Fibroblast of lung (primary cell): Measurements from ENCODE around the gene RMND5A.

Source experiments
- EZH2 ChIP-seq: IDR thresholded peaks from 2 replicates; pipeline ENCODE4 v1.5.1; 2012; ENCODE audit warnings: low read length, control low read depth, mild to moderate bottlenecking; ENCODE audit errors: missing control alignments
- TF ChIP-seq, protein P1 (sequence below), 2 donors: IDR thresholded peaks in 1 of 2; conservative IDR thresholded peaks in 1 of 2; 1 replicate in 1 of 2; 2 replicates in 1 of 2; pipeline ENCODE4 v1.5.1; 2011 to 2012; ENCODE audit warnings: low read length in 2 of 2, control low read depth in 1 of 2, inconsistent platforms in 1 of 2, low read depth in 1 of 2, mild to moderate bottlenecking in 1 of 2

DNA sequence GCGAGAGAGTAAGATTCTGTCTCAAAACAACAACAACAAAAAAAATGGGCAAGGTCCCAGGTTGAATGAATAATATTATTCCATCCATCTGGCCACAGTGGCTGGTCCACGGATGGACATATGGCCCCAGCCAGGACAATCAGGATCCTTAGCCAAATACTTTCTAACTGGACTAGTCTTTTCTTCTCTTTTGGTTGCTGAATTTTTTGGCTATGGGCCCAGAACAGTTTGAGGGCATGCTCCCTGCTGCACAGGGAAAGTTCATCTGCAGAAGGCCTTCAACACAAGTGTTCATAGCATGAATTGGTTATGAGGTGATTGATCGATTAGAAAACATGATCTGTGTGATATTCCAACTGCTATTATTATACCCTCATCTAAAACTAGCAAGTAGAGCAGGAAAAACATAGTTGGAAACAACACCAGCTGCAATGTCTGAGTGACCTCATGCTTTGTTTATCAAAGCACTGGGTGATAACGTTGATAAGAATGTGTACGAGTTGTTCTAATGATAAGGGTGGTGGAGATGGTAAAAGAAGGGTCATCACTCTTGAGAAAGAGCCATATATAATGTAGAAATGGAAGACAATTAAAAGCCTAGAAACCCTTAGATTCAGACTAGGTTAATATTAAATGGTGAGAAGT lies 48.6 kb upstream of the RMND5A start:
- TF ChIP-seq, protein P1, sequence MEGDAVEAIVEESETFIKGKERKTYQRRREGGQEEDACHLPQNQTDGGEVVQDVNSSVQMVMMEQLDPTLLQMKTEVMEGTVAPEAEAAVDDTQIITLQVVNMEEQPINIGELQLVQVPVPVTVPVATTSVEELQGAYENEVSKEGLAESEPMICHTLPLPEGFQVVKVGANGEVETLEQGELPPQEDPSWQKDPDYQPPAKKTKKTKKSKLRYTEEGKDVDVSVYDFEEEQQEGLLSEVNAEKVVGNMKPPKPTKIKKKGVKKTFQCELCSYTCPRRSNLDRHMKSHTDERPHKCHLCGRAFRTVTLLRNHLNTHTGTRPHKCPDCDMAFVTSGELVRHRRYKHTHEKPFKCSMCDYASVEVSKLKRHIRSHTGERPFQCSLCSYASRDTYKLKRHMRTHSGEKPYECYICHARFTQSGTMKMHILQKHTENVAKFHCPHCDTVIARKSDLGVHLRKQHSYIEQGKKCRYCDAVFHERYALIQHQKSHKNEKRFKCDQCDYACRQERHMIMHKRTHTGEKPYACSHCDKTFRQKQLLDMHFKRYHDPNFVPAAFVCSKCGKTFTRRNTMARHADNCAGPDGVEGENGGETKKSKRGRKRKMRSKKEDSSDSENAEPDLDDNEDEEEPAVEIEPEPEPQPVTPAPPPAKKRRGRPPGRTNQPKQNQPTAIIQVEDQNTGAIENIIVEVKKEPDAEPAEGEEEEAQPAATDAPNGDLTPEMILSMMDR (conservative IDR thresholded peaks at IDR 0.05 in 1 of 2, IDR thresholded peaks at IDR 0.05 in 1 of 2; ENCODE audit: low read depth in 1 of 2, low read length in 2 of 2), result no peak
- no peak for TF ChIP-seq EZH2
